Motor neuron (in vitro differentiated cells): ENCODE measurements around the gene YY2. TPM values are rescaled to one million over a fixed set of nuclear protein-coding genes. Genes with fewer than 3 reads are reported as not detected.
"Not testable (repeated sequence)": the region's sequence is repeated elsewhere in the genome, so short reads cannot be mapped to it uniquely, and the experiment has no call there.

ENCODE experiments used
- ATAC-seq, 8 experiments: fragments of 200-7000 bp; cut with Tn5 transposase; replicated peaks in 6 of 8; 2 replicates each; pipeline ENCODE4 v1.8.0; 2021; ENCODE audit warnings: mild to moderate bottlenecking in 8 of 8, moderate library complexity in 8 of 8
- H3K27ac ChIP-seq, 2 donors: fragments of 250-450 bp; sonication (Bioruptor Pico); 2 replicates each; pipeline ENCODE4 v1.9.0; 2021; ENCODE audit warnings: antibody characterized with exemption in 2 of 2, mild to moderate bottlenecking in 2 of 2, moderate library complexity in 1 of 2
- H3K4me1 ChIP-seq, 2 donors: fragments of 250-450 bp; sonication (Bioruptor Pico); replicated peaks in 1 of 2; 2 replicates each; pipeline ENCODE4 v1.6.1; 2021; ENCODE audit warnings: antibody characterized with exemption in 2 of 2, mild to moderate bottlenecking in 2 of 2, moderate library complexity in 1 of 2
- H3K4me3 ChIP-seq, 5 donors: fragments of 250-450 bp; sonication (Bioruptor Pico); 2 replicates each; pipeline ENCODE4 v1.9.0; 2021; ENCODE audit warnings: antibody characterized with exemption in 5 of 5, mild to moderate bottlenecking in 5 of 5, moderate library complexity in 4 of 5
- WGBS, 10 experiments: fragments of 450-650 bp; shearing (Covaris generic); methylation state at CpG; one replicate each; pipeline ENCODE4 v1.0.0; 2022; 5-methylcytosine and 5-hydroxymethylcytosine counted together
- in situ Hi-C, 9 experiments: fragments of 400-800 bp; cut with MboI; loops; one replicate each; pipeline ENCODE4 v1.15.0; 2021; ENCODE audit warnings: low sequenced_read_pairs in 9 of 9, low pct_unique_long_range_greater_than_20kb in 2 of 9; ENCODE audit not compliant: unreplicated experiment in 9 of 9
- total RNA-seq, 8 experiments: library from RNA; unstranded; fragments of 300-600 nt; gene quantifications; 2 replicates each; pipeline versions ENCODE4 v1.2.3 to v1.2.4, GENCODE V29; 2022

Gene YY2
- total RNA-seq, result 1 to 10 TPM in 5 of 8 experiments, under 1 TPM in 3; 0.73 to 6.4 (median 1.6) TPM

DNA sequence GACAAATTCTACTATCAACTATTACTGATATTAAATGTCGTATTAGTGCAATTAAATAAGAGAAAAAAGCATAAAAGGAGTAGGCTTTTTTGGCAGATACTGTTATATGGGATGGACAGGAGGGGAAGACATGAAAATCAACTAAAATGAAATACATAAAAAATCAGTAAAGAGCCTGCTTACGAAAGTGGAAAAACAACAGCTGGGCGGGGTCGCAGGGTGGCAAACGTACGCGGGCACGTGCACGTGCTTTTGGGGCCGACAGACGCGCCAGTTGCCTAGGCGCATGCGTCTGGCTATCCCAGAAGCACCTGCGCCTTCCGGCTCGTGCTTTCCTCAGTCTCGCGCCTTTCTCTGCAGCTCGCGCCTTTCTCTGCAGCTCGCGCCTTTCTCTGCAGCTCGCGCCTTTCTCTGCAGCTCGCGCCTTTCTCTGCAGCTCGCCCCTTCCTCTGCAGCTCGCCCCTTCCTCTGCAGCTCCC is at the start of gene YY2:
TSS of gene YY2 (plus strand) at position 51 of the 479 bp plus-strand sequence. CDS start 498 bp downstream, outside the sequence.
- Histone ChIP-seq H3K4me3 (no peak within 1 kb of the TSS), H3K4me1 (no peaks in the 10 kb centered on the region), H3K27ac (no peak within 1 kb of the TSS)
- WGBS, 10 experiments, result 57 to 100% (median 94%) methylated on average over 1 to 16 of the region's 29 CpGs; no CpG with 5 or more reads in 4 of the 10 experiments
- in situ Hi-C loops, result no loop called here
- ATAC-seq, result no peak

DNA sequence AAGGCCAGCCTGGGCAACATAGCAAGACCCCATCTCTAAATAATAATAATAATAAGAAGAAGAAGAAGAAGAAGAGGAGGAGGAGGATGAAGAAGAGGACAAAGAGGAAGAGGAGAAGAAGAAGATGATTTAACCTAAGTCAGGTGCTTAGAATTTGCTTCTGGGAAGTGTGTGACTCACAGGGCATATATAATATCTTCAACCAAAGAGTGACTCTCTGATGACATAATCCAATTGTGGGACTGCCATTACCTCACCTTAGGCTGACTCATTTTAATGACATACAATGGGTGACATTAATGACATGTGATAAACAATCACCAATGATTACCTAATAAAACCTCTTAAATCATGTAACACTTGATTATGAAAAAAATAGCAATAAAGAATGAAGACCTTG is 49.1 kb upstream of the YY2 start:
- no peak overlapping the region for H3K27ac ChIP-seq
- no peaks in the 10 kb centered on the region for H3K4me1 ChIP-seq
- in situ Hi-C loops, result no loop called here
- peak in 5 of 8 experiments; percentile 61 to 90 (median 85) for ATAC-seq
- H3K4me3 ChIP-seq, result no peak overlapping the region

DNA sequence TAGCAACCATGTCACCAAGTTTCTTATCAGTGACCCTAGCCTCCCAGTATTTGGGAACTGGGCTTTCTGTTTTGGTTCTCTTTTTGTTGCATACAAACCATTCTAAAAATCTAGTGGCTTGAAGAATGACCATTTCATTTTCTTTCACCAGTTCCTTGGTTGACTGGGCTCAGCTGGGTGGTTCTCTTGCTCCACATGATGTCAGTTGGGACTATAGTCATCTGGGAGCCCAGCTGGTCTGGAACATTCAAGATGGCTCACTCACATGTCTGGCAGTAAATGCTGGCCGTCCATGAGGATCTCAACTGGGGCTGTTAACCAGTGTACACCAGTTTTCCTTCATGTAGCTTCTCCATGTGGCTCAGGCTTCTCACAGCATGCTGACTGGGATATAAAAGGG is 44.0 kb upstream of the YY2 start:
- no peak overlapping the region for H3K4me3 ChIP-seq
- no peak overlapping the region for H3K27ac ChIP-seq
- WGBS, 10 experiments, result 40 to 60% methylated on average over 1 of the region's 1 CpG; no CpG with 5 or more reads in 8 of the 10 experiments
- ATAC-seq, result no peak
- H3K4me1 ChIP-seq, result no peaks in the 10 kb centered on the region
- in situ Hi-C loops, result no loop called here

DNA sequence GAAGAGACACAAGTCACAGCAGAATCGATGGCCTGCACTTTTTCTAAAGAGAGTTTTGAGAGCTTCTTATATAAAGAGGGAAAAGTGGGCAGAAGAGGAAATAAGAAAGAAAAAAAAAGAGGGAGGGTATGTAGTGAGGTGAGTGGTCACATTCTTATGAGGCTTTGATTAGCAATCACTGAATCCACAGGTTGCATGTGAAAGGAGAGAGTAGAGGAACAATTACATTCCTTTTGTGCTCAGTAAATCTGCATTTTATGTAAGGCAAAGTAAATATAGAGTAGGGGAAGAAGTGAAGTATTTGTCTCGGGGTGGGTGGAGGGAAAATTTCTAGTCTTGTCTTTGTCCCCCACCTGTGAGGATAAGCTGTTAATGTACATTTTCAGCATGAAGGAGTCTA is 43.2 kb upstream of the YY2 start:
- in situ Hi-C loops, result no loop called here
- Histone ChIP-seq H3K27ac (no peak overlapping the region), H3K4me1 (no peaks in the 10 kb centered on the region), H3K4me3 (no peak overlapping the region)
- ATAC-seq, result no peak
- WGBS, 10 experiments, result 0 to 83% (median 33%) methylated on average over 1 to 2 of the region's 2 CpGs; no CpG with 5 or more reads in 3 of the 10 experiments

DNA sequence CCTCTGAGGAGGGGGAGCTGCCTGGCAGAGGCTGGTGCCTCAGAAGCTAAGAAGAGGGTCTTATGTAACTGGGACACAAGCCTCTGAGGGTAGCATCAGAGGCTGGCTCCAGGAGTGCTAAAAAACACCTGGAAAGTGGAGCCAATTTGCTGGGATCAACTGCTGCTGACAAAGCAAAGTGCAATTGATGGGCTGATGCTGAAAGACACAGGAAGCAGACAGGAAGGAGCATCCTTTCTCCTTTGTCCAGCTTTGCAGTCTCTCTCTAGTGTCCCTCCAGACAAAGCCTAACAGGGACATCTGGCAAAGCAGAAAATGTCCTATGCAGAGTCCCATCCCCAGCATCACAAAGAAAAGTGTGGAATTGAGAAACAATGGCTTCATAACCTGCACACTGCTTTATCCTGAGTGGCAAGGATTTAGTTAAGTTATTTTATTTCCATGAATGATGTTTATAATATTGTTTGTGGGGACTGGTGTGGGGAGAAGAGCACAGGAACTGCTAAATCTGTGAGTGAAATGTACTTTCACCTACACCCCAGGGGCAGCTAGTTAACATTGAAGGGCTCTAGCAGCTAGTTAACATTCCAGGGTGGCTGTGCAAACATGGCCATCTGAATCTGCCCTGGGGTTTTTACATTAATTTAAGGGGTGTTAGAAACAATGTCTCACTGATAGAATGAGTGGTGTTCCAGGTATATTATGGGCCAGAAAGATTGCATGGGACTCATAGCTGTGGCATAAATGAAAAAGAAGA is 42.0 kb upstream of the YY2 start:
- Histone ChIP-seq H3K27ac (no peak overlapping the region), H3K4me3 (no peak overlapping the region), H3K4me1 (no peaks in the 10 kb centered on the region)
- ATAC-seq, result no peak
- in situ Hi-C loops, result no loop called here

GRCh38 chrX:21816136-21816535 is 39.7 kb upstream of the YY2 start:
- Histone ChIP-seq H3K4me3 (no peak overlapping the region), H3K4me1 (no peaks in the 10 kb centered on the region), H3K27ac (no peak overlapping the region)
- no peak for ATAC-seq
- WGBS, 10 experiments, result 13% methylated on average over 3 of the region's 5 CpGs; no CpG with 5 or more reads in 9 of the 10 experiments
- in situ Hi-C loops, result no loop called here

DNA sequence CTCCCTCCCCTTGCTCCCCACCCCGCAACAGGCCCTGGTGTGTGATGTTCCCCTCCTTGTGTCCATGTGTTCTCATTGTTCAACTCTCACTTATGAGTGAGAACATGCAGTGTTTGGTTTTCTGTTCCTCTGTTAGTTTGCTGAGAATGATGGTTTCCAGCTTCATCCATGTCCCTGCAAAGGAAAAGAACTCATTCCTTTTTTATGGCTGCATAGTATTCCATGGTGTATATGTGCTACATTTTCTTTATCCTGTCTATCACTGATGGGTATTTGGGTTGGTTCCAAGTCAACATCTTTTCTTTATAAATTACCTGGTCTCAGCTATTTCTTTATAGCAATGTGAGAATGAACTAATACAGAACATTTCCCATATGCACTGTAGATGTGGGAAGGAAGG is 35.6 kb upstream of the YY2 start:
- H3K4me3 ChIP-seq, in situ Hi-C loops, H3K27ac ChIP-seq, ATAC-seq, H3K4me1 ChIP-seq: not testable (repeated sequence)
- 0 to 33% methylated on average over 1 of the region's 1 CpG; no CpG with 5 or more reads in 8 of the 10 experiments for WGBS, 10 experiments

DNA sequence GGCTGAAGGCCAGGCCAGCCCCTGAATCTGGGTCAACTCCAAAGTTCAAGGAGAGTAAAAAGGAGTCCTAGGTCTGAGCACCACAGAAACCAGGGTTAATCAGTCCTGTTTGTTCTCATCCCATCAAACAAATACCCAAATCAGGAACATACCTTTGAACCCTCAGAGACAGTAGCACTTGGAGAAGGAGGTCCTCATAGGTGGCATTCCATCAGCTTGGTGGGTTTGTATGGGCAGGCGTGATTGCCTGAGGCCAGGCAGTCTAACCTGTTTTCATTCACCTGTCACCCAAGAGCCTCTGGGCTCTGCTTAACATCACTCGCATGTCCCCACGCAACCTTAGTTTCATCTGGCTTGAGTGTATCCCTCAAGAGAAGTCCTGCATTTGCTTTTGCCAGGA is 33.9 kb upstream of the YY2 start:
- in situ Hi-C loops, result no loop called here
- WGBS, 10 experiments, result 60 to 100% (median 85%) methylated on average over 1 to 2 of the region's 3 CpGs; no CpG with 5 or more reads in 6 of the 10 experiments
- H3K4me3 ChIP-seq, result no peak overlapping the region
- no peak overlapping the region for H3K27ac ChIP-seq
- no peaks in the 10 kb centered on the region for H3K4me1 ChIP-seq
- ATAC-seq, result no peak

- 0 to 100% (median 36%) methylated on average over 1 to 2 of the region's 2 CpGs; no CpG with 5 or more reads in 7 of the 10 experiments for WGBS, 10 experiments
- Histone ChIP-seq H3K4me1 (no peaks in the 10 kb centered on the region), H3K4me3 (no peak overlapping the region), H3K27ac (no peak overlapping the region)
- no peak for ATAC-seq
- in situ Hi-C loops, result no loop called here
Measured at GRCh38 chrX:21831496-21831895, 24.3 kb upstream of the YY2 start.

- in situ Hi-C loops, result no loop called here
- no peaks in the 10 kb centered on the region for H3K4me1 ChIP-seq
- 50 to 61% (median 60%) methylated on average over 1 to 2 of the region's 2 CpGs; no CpG with 5 or more reads in 7 of the 10 experiments for WGBS, 10 experiments
- no peak overlapping the region for H3K27ac ChIP-seq
- H3K4me3 ChIP-seq, result no peak overlapping the region
- no peak for ATAC-seq
Measured at GRCh38 chrX:21837056-21837455, 18.7 kb upstream of the YY2 start.

- Histone ChIP-seq H3K27ac (peak overlapping the region; percentile 69 to 75), H3K4me3 (peak overlapping the region; percentile 44 to 87 (median 65)), H3K4me1 (no peaks in the 10 kb centered on the region)
- 0 to 45% (median 24%) methylated on average over 2 to 4 of the region's 4 CpGs; no CpG with 5 or more reads in 6 of the 10 experiments for WGBS, 10 experiments
- ATAC-seq, result peak in 2 of 8 experiments; percentile 5
- in situ Hi-C loops, result no loop called here
Measured at GRCh38 chrX:21838937-21839333, 16.9 kb upstream of the YY2 start.

DNA sequence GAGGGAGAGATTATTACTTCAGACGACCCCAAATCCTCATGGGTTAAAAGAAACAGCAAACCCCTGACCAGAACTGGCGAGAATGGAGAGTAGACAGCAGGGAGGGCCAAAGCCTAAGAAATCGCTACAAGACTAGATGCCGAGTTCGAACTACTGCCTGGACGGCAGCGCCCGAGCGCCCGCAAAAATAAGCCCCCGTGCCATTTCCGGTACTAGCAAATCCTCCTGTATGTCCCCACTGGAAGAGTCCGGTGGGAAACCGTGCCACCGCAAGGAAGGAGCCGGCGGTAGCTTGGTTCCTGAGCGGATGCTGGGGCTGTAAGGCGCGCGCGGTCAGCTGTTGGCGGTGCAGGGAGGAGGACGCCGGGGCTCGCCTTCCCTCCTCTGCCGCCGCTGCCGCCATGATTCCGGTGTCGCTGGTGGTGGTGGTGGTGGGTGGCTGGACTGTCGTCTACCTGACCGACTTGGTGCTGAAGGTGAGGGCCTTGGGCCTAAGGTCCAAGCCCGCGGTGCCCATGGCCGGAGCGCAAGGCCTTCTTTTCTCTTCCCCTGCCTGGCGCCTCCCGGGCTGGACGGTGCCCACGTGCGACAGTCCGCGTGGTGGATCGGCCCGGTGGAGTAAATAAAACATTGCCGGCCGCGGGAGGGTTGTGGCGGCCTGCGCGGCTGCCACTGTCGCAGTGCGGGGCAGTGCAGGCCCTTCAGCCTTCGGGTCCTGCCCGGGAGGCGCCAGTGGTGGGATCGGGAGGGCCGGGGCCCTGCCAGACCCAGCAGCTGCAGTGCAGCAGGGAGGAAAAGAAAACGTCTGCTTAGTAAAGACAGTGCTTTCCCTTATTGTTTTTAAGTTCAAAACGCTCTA is 16.2 kb upstream of the YY2 start, which contains the start of gene MBTPS2:
TSS of gene MBTPS2 (plus strand) at position 284 of the 859 bp plus-strand sequence. CDS start at position 402, 118 bp downstream.
- in situ Hi-C loops, result no loop called here
- ATAC-seq, result peak; percentile 94 to 97 (median 94)

DNA sequence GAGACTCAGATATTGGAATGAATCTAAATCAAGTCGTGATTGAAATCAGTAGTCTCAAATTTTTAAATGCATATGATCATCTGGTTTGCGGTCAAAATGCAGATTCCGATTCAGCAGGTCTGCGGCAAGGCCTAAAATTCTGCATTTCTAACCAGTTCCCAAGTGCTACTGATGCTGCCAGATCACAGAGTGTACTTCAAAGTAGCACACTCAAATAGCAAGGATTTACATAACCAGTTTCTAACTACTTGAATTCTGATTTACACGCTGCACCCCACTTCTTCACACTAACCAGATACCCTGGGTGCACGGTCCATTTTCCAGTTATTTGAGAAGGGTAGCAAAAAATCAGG is 15.6 kb upstream of the YY2 start:
- peak overlapping the region; percentile 78 for H3K27ac ChIP-seq
- H3K4me1 ChIP-seq, result no peaks in the 10 kb centered on the region
- ATAC-seq, result peak in 2 of 8 experiments; percentile 7 to 11
- in situ Hi-C loops, result no loop called here
- 0 to 30% (median 0%) methylated on average over 1 to 5 of the region's 6 CpGs; no CpG with 5 or more reads in 7 of the 10 experiments for WGBS, 10 experiments
- peak overlapping the region; percentile 44 to 87 (median 65) for H3K4me3 ChIP-seq

More for the DNA sequence above, 16.2 kb upstream of the YY2 start, which contains the start of gene MBTPS2:
- 0 to 23% (median 0%) methylated on average over 1 to 5 of the region's 61 CpGs; no CpG with 5 or more reads in 7 of the 10 experiments for WGBS, 10 experiments
- Histone ChIP-seq H3K4me1 (no peaks in the 10 kb centered on the region), H3K27ac (peak within 1 kb of the TSS; percentile 78), H3K4me3 (peak within 1 kb of the TSS; percentile 44 to 87 (median 65))
